ENCODE results near the gene SF3B5.
"Not testable (repeated sequence)": the region's sequence is repeated elsewhere in the genome, so short reads cannot be mapped to it uniquely, and the experiment has no call there.

Gene SF3B5

GRCh38 chr6:144052488-144052887, 42.9 kb downstream of the SF3B5 start:
- Histone ChIP-seq H3K27me3 (ENCODE audit: insufficient read depth, low read length) (no peaks in the 10 kb centered on the region), H3F3A (ENCODE audit: insufficient read depth, low read length) (no peaks in the 10 kb centered on the region), H4K20me1 (ENCODE audit: insufficient read depth, low read length) (no peaks in the 10 kb centered on the region), H3K36me3 (ENCODE audit: insufficient read depth, low read length) (no peaks in the 10 kb centered on the region), H3K9me2 (ENCODE audit: low read depth, low read length) (no peaks in the 10 kb centered on the region), H3K9ac (ENCODE audit: low read length) (no peak overlapping the region), H3K9me3 (ENCODE audit: low read length) (no peaks in the 10 kb centered on the region), H3K4me2 (ENCODE audit: low read length) (no peak overlapping the region), H2AFZ (ENCODE audit: low read length) (no peak overlapping the region), H3K27ac (ENCODE audit: low read depth, low read length, poor library complexity, severe bottlenecking) (no peak overlapping the region), H3K79me2 (ENCODE audit: insufficient read depth, low read length) (no peaks in the 10 kb centered on the region), H3K4me1 (ENCODE audit: insufficient read depth, low read length, severe bottlenecking) (no peaks in the 10 kb centered on the region), H3K4me3 (ENCODE audit: low read depth, low read length, poor library complexity, severe bottlenecking) (no peak overlapping the region)
- TF ChIP-seq CTCF (IDR thresholded peaks at IDR 0.05; ENCODE audit: low read length), result no peak
- no peak for TF ChIP-seq EZH2 (IDR thresholded peaks at IDR 0.05; ENCODE audit: borderline replicate concordance, low read length)

GRCh38 chr6:144049386-144049785, 46.0 kb downstream of the SF3B5 start:
- Histone ChIP-seq H3F3A (ENCODE audit: insufficient read depth, low read length) (no peaks in the 10 kb centered on the region), H3K36me3 (ENCODE audit: insufficient read depth, low read length) (no peaks in the 10 kb centered on the region), H3K79me2 (ENCODE audit: insufficient read depth, low read length) (no peaks in the 10 kb centered on the region), H3K9me3 (ENCODE audit: low read length) (no peaks in the 10 kb centered on the region), H3K27ac (ENCODE audit: low read depth, low read length, poor library complexity, severe bottlenecking) (no peak overlapping the region), H3K27me3 (ENCODE audit: insufficient read depth, low read length) (no peaks in the 10 kb centered on the region), H3K4me1 (ENCODE audit: insufficient read depth, low read length, severe bottlenecking) (no peaks in the 10 kb centered on the region), H3K4me2 (ENCODE audit: low read length) (no peak overlapping the region), H3K4me3 (ENCODE audit: low read depth, low read length, poor library complexity, severe bottlenecking) (no peak overlapping the region), H3K9ac (ENCODE audit: low read length) (no peak overlapping the region), H3K9me2 (ENCODE audit: low read depth, low read length) (no peaks in the 10 kb centered on the region), H4K20me1 (ENCODE audit: insufficient read depth, low read length) (no peaks in the 10 kb centered on the region), H2AFZ (ENCODE audit: low read length) (no peak overlapping the region)
- TF ChIP-seq EZH2 (IDR thresholded peaks at IDR 0.05; ENCODE audit: borderline replicate concordance, low read length) (no peak), CTCF (IDR thresholded peaks at IDR 0.05; ENCODE audit: low read length) (no peak)

- H3K4me2 ChIP-seq (ENCODE audit: low read length), result no peak overlapping the region
- H3K27me3 ChIP-seq (ENCODE audit: insufficient read depth, low read length), result no peaks in the 10 kb centered on the region
- no peaks in the 10 kb centered on the region for H3K9me3 ChIP-seq (ENCODE audit: low read length)
- no peaks in the 10 kb centered on the region for H3F3A ChIP-seq (ENCODE audit: insufficient read depth, low read length)
- no peaks in the 10 kb centered on the region for H3K36me3 ChIP-seq (ENCODE audit: insufficient read depth, low read length)
- no peak overlapping the region for H3K9ac ChIP-seq (ENCODE audit: low read length)
- H3K27ac ChIP-seq (ENCODE audit: low read depth, low read length, poor library complexity, severe bottlenecking), result no peak overlapping the region
- H3K4me3 ChIP-seq (ENCODE audit: low read depth, low read length, poor library complexity, severe bottlenecking), result no peak overlapping the region
- no peaks in the 10 kb centered on the region for H3K9me2 ChIP-seq (ENCODE audit: low read depth, low read length)
- H2AFZ ChIP-seq (ENCODE audit: low read length), result no peak overlapping the region
- no peaks in the 10 kb centered on the region for H3K4me1 ChIP-seq (ENCODE audit: insufficient read depth, low read length, severe bottlenecking)
- no peaks in the 10 kb centered on the region for H4K20me1 ChIP-seq (ENCODE audit: insufficient read depth, low read length)
- TF ChIP-seq EZH2 (IDR thresholded peaks at IDR 0.05; ENCODE audit: borderline replicate concordance, low read length), result no peak
- TF ChIP-seq CTCF (IDR thresholded peaks at IDR 0.05; ENCODE audit: low read length), result no peak
- H3K79me2 ChIP-seq (ENCODE audit: insufficient read depth, low read length), result no peaks in the 10 kb centered on the region
Observed at GRCh38 chr6:144047688-144048087, 47.7 kb downstream of the SF3B5 start.

- not testable (repeated sequence) for H2AFZ ChIP-seq (ENCODE audit: low read length); H3K4me2 ChIP-seq (ENCODE audit: low read length); H4K20me1 ChIP-seq (ENCODE audit: insufficient read depth, low read length); H3K9me2 ChIP-seq (ENCODE audit: low read depth, low read length); H3K9ac ChIP-seq (ENCODE audit: low read length); H3K9me3 ChIP-seq (ENCODE audit: low read length); H3K27me3 ChIP-seq (ENCODE audit: insufficient read depth, low read length); H3K36me3 ChIP-seq (ENCODE audit: insufficient read depth, low read length); H3K4me1 ChIP-seq (ENCODE audit: insufficient read depth, low read length, severe bottlenecking); H3K79me2 ChIP-seq (ENCODE audit: insufficient read depth, low read length); H3K4me3 ChIP-seq (ENCODE audit: low read depth, low read length, poor library complexity, severe bottlenecking); H3F3A ChIP-seq (ENCODE audit: insufficient read depth, low read length); H3K27ac ChIP-seq (ENCODE audit: low read depth, low read length, poor library complexity, severe bottlenecking)
Observed at GRCh38 chr6:144046672-144047071, 48.7 kb downstream of the SF3B5 start.

- not testable (repeated sequence) for H4K20me1 ChIP-seq (ENCODE audit: insufficient read depth, low read length); H3F3A ChIP-seq (ENCODE audit: insufficient read depth, low read length); H3K9ac ChIP-seq (ENCODE audit: low read length); H3K79me2 ChIP-seq (ENCODE audit: insufficient read depth, low read length); H3K9me3 ChIP-seq (ENCODE audit: low read length); H3K4me1 ChIP-seq (ENCODE audit: insufficient read depth, low read length, severe bottlenecking); H3K4me2 ChIP-seq (ENCODE audit: low read length); H3K4me3 ChIP-seq (ENCODE audit: low read depth, low read length, poor library complexity, severe bottlenecking); H2AFZ ChIP-seq (ENCODE audit: low read length); H3K27me3 ChIP-seq (ENCODE audit: insufficient read depth, low read length); H3K9me2 ChIP-seq (ENCODE audit: low read depth, low read length); H3K36me3 ChIP-seq (ENCODE audit: insufficient read depth, low read length); H3K27ac ChIP-seq (ENCODE audit: low read depth, low read length, poor library complexity, severe bottlenecking)
Observed at GRCh38 chr6:144044989-144045388, 50.4 kb downstream of the SF3B5 start.
